HTERT RPE-1 (cell line): ENCODE measurements around the gene CYB561D1.

ENCODE experiments used
- in situ Hi-C: fragments of 300-500 bp; cut with MboI; formaldehyde crosslinking; loops from 4 replicates; pipeline ENCODE4 v1.14.3; 2020; ENCODE audit warnings: low sequenced_read_pairs

CYB561D1 gene

DNA sequence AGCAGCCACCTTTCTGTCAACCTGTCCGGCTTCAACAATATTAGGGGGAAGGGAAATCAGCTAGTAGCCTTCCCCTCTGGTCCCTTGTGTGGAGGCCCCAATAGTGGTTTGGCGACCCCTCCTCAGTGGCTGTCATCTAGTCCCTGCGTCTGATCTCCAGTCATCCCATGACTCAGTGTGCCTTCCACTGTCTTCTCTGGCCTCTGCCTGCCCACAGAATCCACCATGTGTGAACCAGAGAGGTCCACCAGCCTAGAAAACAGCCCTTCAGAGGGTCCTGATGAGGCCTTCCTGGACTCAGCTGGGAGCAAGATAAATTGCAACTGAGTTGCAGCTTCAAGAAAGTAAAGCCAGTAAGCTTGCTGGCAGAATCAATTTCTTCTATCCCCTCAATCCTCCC lies 14.0 kb upstream of the CYB561D1 start:
- in situ Hi-C loops = no loop called here

DNA sequence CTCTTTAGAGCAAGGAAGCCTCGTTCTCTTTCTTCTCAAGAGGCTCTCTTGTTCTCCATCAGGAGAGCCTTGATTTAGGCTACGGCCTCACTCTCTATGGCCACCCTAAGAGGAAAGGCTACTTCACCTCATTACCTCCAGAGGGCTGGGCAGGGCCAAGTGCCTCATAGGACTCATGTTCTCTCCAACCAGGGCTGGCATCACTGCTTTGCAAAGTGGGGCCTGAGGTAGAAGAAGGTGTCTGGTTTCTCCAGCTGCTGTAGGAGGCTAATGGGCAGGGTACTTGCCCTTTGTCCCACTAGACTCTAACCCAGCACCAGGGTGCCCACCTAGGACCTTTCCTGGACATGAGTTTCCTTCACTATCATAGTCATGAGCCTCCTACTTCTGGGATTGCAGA lies 12.2 kb upstream of the CYB561D1 start:
- in situ Hi-C loops = no loop called here

GRCh38 chr1:109482242-109482641 lies 11.7 kb upstream of the CYB561D1 start:
- in situ Hi-C loops = no loop called here

DNA sequence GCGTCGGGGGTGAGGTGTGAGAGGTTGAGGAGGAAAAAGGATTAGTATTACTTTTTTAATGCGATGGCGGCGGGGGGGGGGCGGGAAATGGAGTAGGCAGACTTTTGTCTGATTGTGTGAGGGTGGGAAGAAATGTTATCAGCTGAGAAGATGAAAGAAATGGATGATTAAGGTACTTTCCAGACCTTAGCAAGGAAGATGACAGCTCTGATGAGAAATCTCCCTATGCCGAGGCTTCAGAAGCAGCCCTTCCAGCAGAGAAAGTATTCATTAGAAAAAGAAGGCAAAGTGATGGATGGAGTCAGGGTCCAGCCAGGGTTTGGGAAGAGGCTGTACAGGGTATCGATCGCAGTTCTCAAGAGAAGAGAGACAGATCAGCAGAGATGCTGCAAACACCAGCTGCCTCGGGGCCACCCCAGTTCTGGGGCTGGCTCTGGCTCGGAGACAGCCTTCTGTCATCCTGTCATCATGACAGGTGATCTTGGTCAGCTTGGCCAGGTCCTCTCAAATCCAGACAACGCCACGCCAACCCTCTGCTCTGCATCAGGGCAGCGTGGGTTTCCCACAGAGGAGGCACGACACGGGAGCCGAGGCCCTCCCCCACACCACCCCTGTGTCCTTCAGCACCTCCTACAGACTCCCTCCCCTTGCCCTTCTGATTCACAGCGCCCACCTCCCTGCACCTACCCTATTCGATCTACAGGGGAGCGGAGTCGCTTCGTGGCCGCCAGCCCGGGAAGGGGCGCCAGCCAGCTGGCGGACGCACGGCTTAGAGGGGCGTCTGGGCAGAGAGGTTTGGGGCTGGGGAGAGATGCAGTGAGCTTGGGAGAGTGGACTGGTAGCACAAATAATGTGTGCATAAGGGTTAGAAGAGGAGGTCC lies 10.9 kb upstream of the CYB561D1 start:
- in situ Hi-C loops = no loop called here

- in situ Hi-C loops = no loop called here
These were observed 10.0 kb upstream of the CYB561D1 start, which contains the start of gene ATXN7L2 for GRCh38 chr1:109483672-109484518. Gene ATXN7L2 (plus strand): TSS chr1:109483905. CDS start chr1:109483954, 49 bp downstream.

GRCh38 chr1:109484519-109484975 lies 9.3 kb upstream of the CYB561D1 start:
- in situ Hi-C loops = no loop called here

GRCh38 chr1:109485001-109485400 lies 8.9 kb upstream of the CYB561D1 start:
- in situ Hi-C loops = no loop called here

GRCh38 chr1:109487261-109487660 lies 6.6 kb upstream of the CYB561D1 start:
- in situ Hi-C loops = no loop called here

DNA sequence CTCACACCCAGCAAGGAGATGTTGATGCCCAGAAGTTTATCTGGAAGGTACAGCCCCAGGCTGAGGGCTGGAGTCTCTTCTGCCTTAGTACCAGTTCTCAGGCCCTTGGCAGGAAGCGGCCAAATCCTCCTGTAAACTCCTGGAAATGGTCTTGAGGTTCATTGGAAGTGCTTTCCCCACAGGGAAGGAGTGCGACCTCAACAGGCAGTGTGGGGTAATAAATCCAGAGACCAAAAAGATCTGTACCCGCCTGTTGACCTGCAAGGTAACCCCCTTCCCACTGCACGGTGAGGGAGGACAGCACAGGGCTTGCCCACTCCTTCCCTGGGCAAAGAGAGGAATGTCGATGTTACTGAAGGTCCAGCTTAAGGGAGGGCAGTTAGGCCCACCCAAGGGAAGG lies 5.7 kb upstream of the CYB561D1 start:
- in situ Hi-C loops = no loop called here

- in situ Hi-C loops = no loop called here
These were observed 5.2 kb upstream of the CYB561D1 start for GRCh38 chr1:109488696-109489095.

DNA sequence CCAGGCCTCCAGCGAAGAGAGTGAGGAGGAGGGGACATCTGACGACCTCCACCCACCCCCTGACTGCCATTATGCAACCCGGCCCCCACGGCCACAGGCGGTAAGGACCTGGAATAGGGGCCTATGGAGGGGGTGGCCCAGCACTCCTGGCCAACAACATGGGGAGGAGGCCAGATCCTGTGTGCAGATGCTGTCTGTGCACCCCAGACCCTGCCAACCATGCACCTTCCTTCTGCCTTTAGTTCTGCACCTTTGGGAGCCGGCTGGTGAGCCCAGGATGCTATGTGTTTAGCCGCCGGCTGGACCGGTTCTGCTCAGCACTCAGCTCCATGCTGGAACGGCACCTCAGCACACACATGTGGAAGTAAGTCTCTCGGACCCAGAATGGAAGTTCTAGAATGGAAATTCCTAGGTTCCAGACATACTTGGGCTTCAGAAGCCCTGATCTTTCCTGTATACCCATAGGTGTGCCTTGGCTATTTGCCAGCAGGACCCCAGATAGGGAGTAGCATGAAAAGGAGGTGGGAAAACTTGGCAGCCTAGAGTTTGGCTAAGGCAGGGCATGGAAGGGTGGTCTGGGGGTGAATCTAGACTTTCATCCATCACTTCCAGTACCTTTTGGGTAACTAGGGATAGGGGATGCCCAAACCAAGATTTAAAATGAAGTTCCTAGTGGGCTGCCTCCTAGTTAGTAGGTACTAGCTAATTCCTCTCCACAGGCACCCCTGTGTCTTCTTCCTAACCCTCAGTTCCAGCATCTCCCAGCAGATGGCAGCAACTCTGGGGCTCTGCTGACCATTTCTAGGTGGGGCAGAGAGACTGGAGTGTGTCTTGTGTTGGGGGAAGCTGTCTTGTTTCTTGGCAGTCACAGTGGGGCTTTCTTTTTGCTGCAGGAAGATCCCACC lies 3.6 kb upstream of the CYB561D1 start:
- in situ Hi-C loops = no loop called here

DNA sequence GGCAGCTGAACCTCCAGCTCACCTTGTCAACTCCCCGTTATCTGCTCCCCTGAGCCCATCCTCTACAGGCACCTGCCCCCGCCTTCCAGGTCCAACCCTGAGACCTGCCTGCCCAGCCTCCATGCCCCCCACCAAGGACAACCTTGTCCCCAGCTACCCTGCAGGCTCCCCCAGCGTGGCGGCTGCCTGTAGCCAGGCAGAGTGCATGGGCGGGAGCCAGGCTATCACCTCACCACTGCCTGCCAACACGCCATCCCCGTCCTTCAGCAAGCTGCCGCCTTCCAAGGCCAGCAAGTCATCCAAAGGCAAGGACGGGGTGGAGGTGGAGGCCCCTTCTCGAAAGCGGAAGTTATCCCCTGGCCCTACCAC lies 3.0 kb upstream of the CYB561D1 start:
- in situ Hi-C loops = no loop called here

DNA sequence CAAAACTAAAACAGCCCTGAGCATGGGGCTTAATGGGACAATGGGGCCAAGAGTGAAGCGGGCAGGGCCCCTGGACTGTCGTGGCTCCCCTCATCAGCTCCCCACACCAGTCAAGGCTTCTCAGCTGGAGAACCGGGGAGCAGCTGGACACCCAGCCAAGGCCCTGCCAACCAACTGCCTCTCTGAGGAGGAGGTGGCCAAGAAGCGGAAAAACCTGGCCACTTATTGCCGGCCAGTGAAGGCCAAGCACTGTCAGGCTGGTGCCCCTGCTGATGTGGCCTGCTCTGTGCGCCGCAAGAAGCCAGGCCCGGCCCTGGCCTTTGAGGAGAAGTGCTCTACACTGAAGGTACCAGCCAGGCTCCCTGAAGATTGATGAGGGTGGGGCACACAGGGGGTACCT lies 2.5 kb upstream of the CYB561D1 start:
- in situ Hi-C loops = no loop called here

DNA sequence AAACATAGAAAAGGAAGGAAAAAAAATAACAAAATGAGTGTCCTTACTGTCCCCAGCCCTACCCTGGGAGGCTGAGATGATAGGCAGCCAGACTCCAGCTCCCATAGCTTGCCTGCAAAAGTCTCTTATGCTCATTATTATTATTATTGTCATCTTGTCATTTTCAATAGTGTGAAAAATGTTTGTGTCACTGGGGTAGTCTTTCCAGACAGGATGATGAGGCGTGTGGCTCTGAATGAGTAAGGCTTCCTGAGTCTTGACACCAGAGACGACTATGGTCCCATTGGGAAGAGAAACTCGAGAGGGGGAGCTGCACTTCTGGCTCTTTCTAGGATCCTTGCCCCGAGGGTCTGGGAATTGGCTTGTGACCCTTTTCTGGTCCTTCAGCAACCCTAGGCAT lies 1.1 kb upstream of the CYB561D1 start:
- in situ Hi-C loops = no loop called here

DNA sequence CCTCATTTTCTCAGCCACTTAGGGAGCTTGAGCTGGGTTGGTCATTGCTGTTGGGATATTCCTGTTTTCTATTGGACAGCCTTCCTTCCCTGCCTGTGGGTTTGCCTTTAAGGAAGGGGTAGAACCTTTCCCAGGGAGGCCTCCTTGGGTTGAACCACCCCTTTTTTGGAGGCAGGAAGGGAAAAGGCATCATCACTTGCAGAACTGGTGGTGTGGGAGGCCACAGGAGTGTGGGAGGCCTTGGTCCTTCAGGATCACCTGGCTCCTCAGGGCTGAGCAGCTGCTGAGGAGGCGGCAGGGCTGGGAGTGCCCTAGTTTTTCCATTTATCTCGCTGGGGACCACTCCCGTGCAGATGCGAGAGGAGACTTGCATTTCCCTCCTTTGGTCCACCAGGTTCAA lies 667 bp upstream of the CYB561D1 start:
- in situ Hi-C loops = no loop called here

- in situ Hi-C loops = no loop called here
These were observed 1.8 kb downstream of the CYB561D1 start for GRCh38 chr1:109495738-109496137.

DNA sequence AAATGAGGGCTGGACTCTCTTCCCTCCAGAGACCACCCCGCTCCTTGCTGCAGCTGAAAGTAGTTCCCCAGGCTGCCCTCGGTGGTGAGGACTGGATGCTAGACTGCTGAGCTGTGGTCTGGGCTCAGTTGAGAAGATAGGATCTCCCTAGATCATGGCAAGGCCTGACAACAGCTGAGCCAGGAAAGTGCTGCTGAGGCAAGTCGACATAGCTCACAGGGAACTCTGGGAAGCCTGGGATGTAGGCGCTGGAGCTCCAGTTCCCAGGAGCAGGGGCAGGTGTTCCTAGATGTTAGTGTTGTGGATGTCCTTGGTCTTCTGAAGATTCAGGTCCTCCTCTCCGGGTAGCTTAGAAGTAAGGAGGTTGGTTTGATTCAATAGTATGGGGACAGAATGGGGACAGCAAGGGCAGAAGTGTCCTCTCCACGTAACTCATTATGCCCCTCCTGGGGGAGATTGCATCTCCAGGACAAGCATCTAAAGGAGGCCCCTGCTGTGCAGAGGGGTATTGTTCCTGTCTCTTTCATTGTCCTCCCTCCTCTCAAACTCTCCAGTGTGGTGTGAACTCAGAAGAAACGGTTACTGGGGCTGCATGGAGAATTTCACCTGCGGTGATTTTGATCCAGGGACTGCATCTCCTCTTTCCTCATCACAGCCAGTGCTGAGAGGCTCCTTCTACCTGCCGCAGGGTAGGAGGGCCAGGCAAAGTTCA lies 3.7 kb downstream of the CYB561D1 start:
- in situ Hi-C loops = no loop called here

GRCh38 chr1:109498161-109498801 lies 4.4 kb downstream of the CYB561D1 start:
- in situ Hi-C loops = no loop called here

GRCh38 chr1:109499081-109499480 lies 5.2 kb downstream of the CYB561D1 start:
- in situ Hi-C loops = no loop called here
